Upper lobe of left lung (tissue), 4 donors: Measurements from ENCODE around the gene LUZP1.

Experiments used
- CTCF ChIP-seq, 6 experiments: fragments of 450-650 bp in 4 of 6; fragments of 200-600 bp in 2 of 6; sonication (generic) in 2 of 6; IDR thresholded peaks; one replicate each; pipeline ENCODE4 v1.5.1; 2016 to 2019; ENCODE audit warnings: antibody characterized with exemption in 6 of 6
- EP300 ChIP-seq, 4 donors: sonication (generic); formaldehyde crosslinking; IDR thresholded peaks; one replicate each; pipeline ENCODE4 v1.5.1; 2017; ENCODE audit warnings: antibody characterized with exemption in 4 of 4, control low read depth in 2 of 4
- POLR2A ChIP-seq, 4 donors: fragments of 450-650 bp; IDR thresholded peaks; one replicate each; pipeline ENCODE4 v1.5.1; 2016 to 2017; ENCODE audit warnings: antibody characterized with exemption in 4 of 4, mild to moderate bottlenecking in 2 of 4
- POLR2AphosphoS5 ChIP-seq, 2 donors: sonication (generic); formaldehyde crosslinking; IDR thresholded peaks; one replicate each; pipeline ENCODE4 v1.5.1; 2017; ENCODE audit warnings: antibody characterized with exemption in 2 of 2

- TF ChIP-seq CTCF (IDR thresholded peaks at IDR 0.05) = no peak
- no peak for TF ChIP-seq POLR2AphosphoS5 (IDR thresholded peaks at IDR 0.05)
- TF ChIP-seq POLR2A (IDR thresholded peaks at IDR 0.05) = no peak
- TF ChIP-seq EP300 (IDR thresholded peaks at IDR 0.05) = no peak
These were observed 66.8 kb downstream of the LUZP1 start for GRCh38 chr1:23101887-23102286.
